ENCODE data around the gene DOK7.

DOK7 gene

GRCh38 chr4:3463556-3464348, 646 bp downstream of the DOK7 start:
- no peak overlapping the region for H3K27ac ChIP-seq (ENCODE audit: low read depth, low read length)
- peaks cover 9% of the 10 kb centered on the region; the same call in 1 of the 2 replicates for H3K9me3 ChIP-seq (ENCODE audit: control insufficient read depth, insufficient read depth, low read depth, low read length)
- H3K9ac ChIP-seq (ENCODE audit: low read length): no peak overlapping the region
- H3K36me3 ChIP-seq (ENCODE audit: control insufficient read depth, insufficient read depth, low read length): no peaks in the 10 kb centered on the region
- H3K4me1 ChIP-seq (ENCODE audit: control insufficient read depth, insufficient read depth, low read length): no peaks in the 10 kb centered on the region
- no peak overlapping the region for H3K4me3 ChIP-seq (ENCODE audit: low read depth, low read length)
- peaks cover 81% of the 10 kb centered on the region for H3K27me3 ChIP-seq (ENCODE audit: control insufficient read depth, insufficient read depth, low read length)

- Histone ChIP-seq H3K4me3 (ENCODE audit: low read depth, low read length) (no peak overlapping the region), H3K4me1 (ENCODE audit: control insufficient read depth, insufficient read depth, low read length) (no peaks in the 10 kb centered on the region), H3K27me3 (ENCODE audit: control insufficient read depth, insufficient read depth, low read length) (peaks cover 74% of the 10 kb centered on the region), H3K9me3 (ENCODE audit: control insufficient read depth, insufficient read depth, low read depth, low read length) (peaks cover 9% of the 10 kb centered on the region; the same call in 1 of the 2 replicates), H3K36me3 (ENCODE audit: control insufficient read depth, insufficient read depth, low read length) (no peaks in the 10 kb centered on the region), H3K9ac (ENCODE audit: low read length) (no peak overlapping the region), H3K27ac (ENCODE audit: low read depth, low read length) (no peak overlapping the region)
These were observed 1.3 kb downstream of the DOK7 start for GRCh38 chr4:3464349-3464905.

GRCh38 chr4:3464911-3465697, 2.0 kb downstream of the DOK7 start:
- peaks cover 75% of the 10 kb centered on the region for H3K27me3 ChIP-seq (ENCODE audit: control insufficient read depth, insufficient read depth, low read length)
- H3K9ac ChIP-seq (ENCODE audit: low read length): no peak overlapping the region
- no peak overlapping the region for H3K4me3 ChIP-seq (ENCODE audit: low read depth, low read length)
- peaks cover 9% of the 10 kb centered on the region; the same call in 1 of the 2 replicates for H3K9me3 ChIP-seq (ENCODE audit: control insufficient read depth, insufficient read depth, low read depth, low read length)
- no peak overlapping the region for H3K27ac ChIP-seq (ENCODE audit: low read depth, low read length)
- no peaks in the 10 kb centered on the region for H3K4me1 ChIP-seq (ENCODE audit: control insufficient read depth, insufficient read depth, low read length)
- H3K36me3 ChIP-seq (ENCODE audit: control insufficient read depth, insufficient read depth, low read length): no peaks in the 10 kb centered on the region

- H3K4me1 ChIP-seq (ENCODE audit: control insufficient read depth, insufficient read depth, low read length): no peaks in the 10 kb centered on the region
- H3K4me3 ChIP-seq (ENCODE audit: low read depth, low read length): no peak overlapping the region
- H3K36me3 ChIP-seq (ENCODE audit: control insufficient read depth, insufficient read depth, low read length): no peaks in the 10 kb centered on the region
- peaks cover 6% of the 10 kb centered on the region; the same call in 1 of the 2 replicates for H3K9me3 ChIP-seq (ENCODE audit: control insufficient read depth, insufficient read depth, low read depth, low read length)
- H3K27ac ChIP-seq (ENCODE audit: low read depth, low read length): no peak overlapping the region
- no peak overlapping the region for H3K9ac ChIP-seq (ENCODE audit: low read length)
- peaks cover 75% of the 10 kb centered on the region for H3K27me3 ChIP-seq (ENCODE audit: control insufficient read depth, insufficient read depth, low read length)
These were observed 2.9 kb downstream of the DOK7 start for GRCh38 chr4:3465698-3466671.

GRCh38 chr4:3466691-3467600, 3.8 kb downstream of the DOK7 start:
- H3K4me1 ChIP-seq (ENCODE audit: control insufficient read depth, insufficient read depth, low read length): no peaks in the 10 kb centered on the region
- peaks cover 75% of the 10 kb centered on the region for H3K27me3 ChIP-seq (ENCODE audit: control insufficient read depth, insufficient read depth, low read length)

GRCh38 chr4:3467601-3468031, 4.5 kb downstream of the DOK7 start:
- 0 out of 2 replicates have a peak, but pooled peaks cover under 1% of the 10 kb centered on the region for H3K4me1 ChIP-seq (ENCODE audit: control insufficient read depth, insufficient read depth, low read length)
- H3K4me3 ChIP-seq (ENCODE audit: low read depth, low read length): no peak overlapping the region
- peaks cover 6% of the 10 kb centered on the region; the same call in 1 of the 2 replicates for H3K9me3 ChIP-seq (ENCODE audit: control insufficient read depth, insufficient read depth, low read depth, low read length)
- H3K9ac ChIP-seq (ENCODE audit: low read length): no peak overlapping the region
- no peak overlapping the region for H3K27ac ChIP-seq (ENCODE audit: low read depth, low read length)
- no peaks in the 10 kb centered on the region for H3K36me3 ChIP-seq (ENCODE audit: control insufficient read depth, insufficient read depth, low read length)
- peaks cover 75% of the 10 kb centered on the region for H3K27me3 ChIP-seq (ENCODE audit: control insufficient read depth, insufficient read depth, low read length)

More at GRCh38 chr4:3466691-3467600, 3.8 kb downstream of the DOK7 start:
- H3K4me3 ChIP-seq (ENCODE audit: low read depth, low read length): no peak overlapping the region
- H3K36me3 ChIP-seq (ENCODE audit: control insufficient read depth, insufficient read depth, low read length): no peaks in the 10 kb centered on the region
- no peak overlapping the region for H3K27ac ChIP-seq (ENCODE audit: low read depth, low read length)
- peaks cover 6% of the 10 kb centered on the region; the same call in 1 of the 2 replicates for H3K9me3 ChIP-seq (ENCODE audit: control insufficient read depth, insufficient read depth, low read depth, low read length)
- no peak overlapping the region for H3K9ac ChIP-seq (ENCODE audit: low read length)

GRCh38 chr4:3468154-3468553, 5.0 kb downstream of the DOK7 start:
- Histone ChIP-seq H3K27me3 (ENCODE audit: control insufficient read depth, insufficient read depth, low read length) (peaks cover 75% of the 10 kb centered on the region), H3K9me3 (ENCODE audit: control insufficient read depth, insufficient read depth, low read depth, low read length) (peaks cover 6% of the 10 kb centered on the region; the same call in 1 of the 2 replicates), H3K4me3 (ENCODE audit: low read depth, low read length) (no peak overlapping the region)

GRCh38 chr4:3468804-3469203, 5.7 kb downstream of the DOK7 start:
- Histone ChIP-seq H3K27me3 (ENCODE audit: control insufficient read depth, insufficient read depth, low read length) (peaks cover 75% of the 10 kb centered on the region), H3K9ac (ENCODE audit: low read length) (no peak overlapping the region)

More at GRCh38 chr4:3468154-3468553, 5.0 kb downstream of the DOK7 start:
- Histone ChIP-seq H3K4me1 (ENCODE audit: control insufficient read depth, insufficient read depth, low read length) (0 out of 2 replicates have a peak, but pooled peaks cover 5% of the 10 kb centered on the region), H3K9ac (ENCODE audit: low read length) (no peak overlapping the region), H3K27ac (ENCODE audit: low read depth, low read length) (no peak overlapping the region), H3K36me3 (ENCODE audit: control insufficient read depth, insufficient read depth, low read length) (no peaks in the 10 kb centered on the region)

GRCh38 chr4:3469386-3470243, 6.5 kb downstream of the DOK7 start:
- Histone ChIP-seq H3K27me3 (ENCODE audit: control insufficient read depth, insufficient read depth, low read length) (peaks cover 74% of the 10 kb centered on the region), H3K9me3 (ENCODE audit: control insufficient read depth, insufficient read depth, low read depth, low read length) (peaks cover 6% of the 10 kb centered on the region; the same call in 1 of the 2 replicates), H3K4me1 (ENCODE audit: control insufficient read depth, insufficient read depth, low read length) (0 out of 2 replicates have a peak, but pooled peaks cover 7% of the 10 kb centered on the region), H3K9ac (ENCODE audit: low read length) (no peak overlapping the region), H3K4me3 (ENCODE audit: low read depth, low read length) (no peak overlapping the region), H3K27ac (ENCODE audit: low read depth, low read length) (no peak overlapping the region), H3K36me3 (ENCODE audit: control insufficient read depth, insufficient read depth, low read length) (no peaks in the 10 kb centered on the region)

More at GRCh38 chr4:3468804-3469203, 5.7 kb downstream of the DOK7 start:
- Histone ChIP-seq H3K4me1 (ENCODE audit: control insufficient read depth, insufficient read depth, low read length) (0 out of 2 replicates have a peak, but pooled peaks cover 7% of the 10 kb centered on the region), H3K4me3 (ENCODE audit: low read depth, low read length) (no peak overlapping the region), H3K27ac (ENCODE audit: low read depth, low read length) (no peak overlapping the region), H3K9me3 (ENCODE audit: control insufficient read depth, insufficient read depth, low read depth, low read length) (peaks cover 6% of the 10 kb centered on the region; the same call in 1 of the 2 replicates), H3K36me3 (ENCODE audit: control insufficient read depth, insufficient read depth, low read length) (no peaks in the 10 kb centered on the region)
